RWPE2 (cell line): ENCODE data around the gene TERT.

Experiments used
- ATAC-seq: fragments of 200-7000 bp; cut with Tn5 transposase; 3 replicates; pipeline ENCODE4 v1.9.1; 2021; ENCODE audit warnings: low read depth
- DNase-seq: peaks from one replicate; pipeline ENCODE4 v3.0.0-alpha.2; 2020; ENCODE audit warnings: low spot score
- H3K27ac ChIP-seq: fragments of 450-650 bp; 2 replicates; pipeline ENCODE4 v1.5.1; 2017; ENCODE audit warnings: mild to moderate bottlenecking; ENCODE audit not compliant: poor library complexity, severe bottlenecking
- H3K27me3 ChIP-seq: fragments of 250-450 bp; sonication (Bioruptor Pico); 2 replicates; pipeline ENCODE4 v1.5.1; 2021; ENCODE audit warnings: mild to moderate bottlenecking, moderate library complexity; ENCODE audit not compliant: insufficient read depth, poor library complexity, severe bottlenecking
- H3K36me3 ChIP-seq: fragments of 250-450 bp; sonication (Bioruptor Pico); 2 replicates; pipeline ENCODE4 v1.5.1; 2020; ENCODE audit warnings: low read depth, mild to moderate bottlenecking, moderate library complexity
- H3K4me1 ChIP-seq: fragments of 250-450 bp; sonication (Bioruptor Pico); 2 replicates; pipeline ENCODE4 v1.5.1; 2021; ENCODE audit warnings: mild to moderate bottlenecking, moderate library complexity; ENCODE audit not compliant: insufficient read depth, poor library complexity, severe bottlenecking
- H3K4me3 ChIP-seq: fragments of 250-450 bp; sonication (Bioruptor Pico); 2 replicates; pipeline ENCODE4 v1.5.1; 2021; ENCODE audit warnings: mild to moderate bottlenecking, moderate library complexity; ENCODE audit not compliant: severe bottlenecking
- H3K9me3 ChIP-seq: fragments of 250-450 bp; sonication (Bioruptor Pico); 2 replicates; pipeline ENCODE4 v1.5.1; 2021; ENCODE audit warnings: mild to moderate bottlenecking, moderate library complexity; ENCODE audit not compliant: severe bottlenecking
- TF ChIP-seq, protein P1 (sequence below): fragments of 450-650 bp; IDR thresholded peaks from one replicate; pipeline ENCODE4 v1.5.1; 2017; ENCODE audit warnings: mild to moderate bottlenecking, moderate library complexity; ENCODE audit not compliant: poor library complexity, severe bottlenecking

The TERT gene

GRCh38 chr5:1213508-1214162 is 81.2 kb downstream of the TERT start:
- no peak overlapping the region for H3K27ac ChIP-seq
- ATAC-seq (no peak), DNase-seq (peak; percentile 71)
- H3K9me3 ChIP-seq, result no peaks in the 10 kb centered on the region
- no peaks in the 10 kb centered on the region for H3K4me1 ChIP-seq
- H3K27me3 ChIP-seq, result no peaks in the 10 kb centered on the region
- TF ChIP-seq, protein P1, sequence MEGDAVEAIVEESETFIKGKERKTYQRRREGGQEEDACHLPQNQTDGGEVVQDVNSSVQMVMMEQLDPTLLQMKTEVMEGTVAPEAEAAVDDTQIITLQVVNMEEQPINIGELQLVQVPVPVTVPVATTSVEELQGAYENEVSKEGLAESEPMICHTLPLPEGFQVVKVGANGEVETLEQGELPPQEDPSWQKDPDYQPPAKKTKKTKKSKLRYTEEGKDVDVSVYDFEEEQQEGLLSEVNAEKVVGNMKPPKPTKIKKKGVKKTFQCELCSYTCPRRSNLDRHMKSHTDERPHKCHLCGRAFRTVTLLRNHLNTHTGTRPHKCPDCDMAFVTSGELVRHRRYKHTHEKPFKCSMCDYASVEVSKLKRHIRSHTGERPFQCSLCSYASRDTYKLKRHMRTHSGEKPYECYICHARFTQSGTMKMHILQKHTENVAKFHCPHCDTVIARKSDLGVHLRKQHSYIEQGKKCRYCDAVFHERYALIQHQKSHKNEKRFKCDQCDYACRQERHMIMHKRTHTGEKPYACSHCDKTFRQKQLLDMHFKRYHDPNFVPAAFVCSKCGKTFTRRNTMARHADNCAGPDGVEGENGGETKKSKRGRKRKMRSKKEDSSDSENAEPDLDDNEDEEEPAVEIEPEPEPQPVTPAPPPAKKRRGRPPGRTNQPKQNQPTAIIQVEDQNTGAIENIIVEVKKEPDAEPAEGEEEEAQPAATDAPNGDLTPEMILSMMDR, result no peak
- H3K36me3 ChIP-seq, result no peaks in the 10 kb centered on the region
- no peak overlapping the region for H3K4me3 ChIP-seq

DNA sequence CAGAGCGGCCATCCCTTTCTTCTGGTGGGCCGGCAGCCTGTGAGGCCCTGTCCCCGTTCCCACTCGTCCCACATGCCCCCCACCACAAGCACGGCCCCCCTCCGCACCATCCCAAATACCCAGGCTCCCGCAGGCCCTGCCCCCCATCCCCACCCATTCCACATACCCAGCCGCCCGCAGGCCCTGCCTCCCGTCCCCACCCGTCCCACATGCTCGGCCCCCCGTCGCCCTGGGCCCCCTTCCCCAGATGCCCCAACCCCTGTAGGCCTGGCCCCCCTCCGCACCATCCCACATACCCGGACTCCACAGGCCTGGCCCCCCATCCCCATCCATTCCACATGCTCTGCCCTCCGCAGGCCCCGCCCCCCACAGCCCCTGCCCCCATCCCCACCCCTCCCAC is 82.0 kb downstream of the TERT start:
- TF ChIP-seq, protein P1, result no peak
- no peaks in the 10 kb centered on the region for H3K27me3 ChIP-seq
- H3K9me3 ChIP-seq, result no peaks in the 10 kb centered on the region
- H3K27ac ChIP-seq, result no peak overlapping the region
- H3K4me1 ChIP-seq, result no peaks in the 10 kb centered on the region
- ATAC-seq (no peak), DNase-seq (peak; percentile 66)
- H3K4me3 ChIP-seq, result no peak overlapping the region
- H3K36me3 ChIP-seq, result no peaks in the 10 kb centered on the region

GRCh38 chr5:1212271-1212670 is 82.6 kb downstream of the TERT start:
- Histone ChIP-seq H3K4me3 (no peak overlapping the region), H3K36me3 (no peaks in the 10 kb centered on the region), H3K27me3 (no peaks in the 10 kb centered on the region), H3K4me1 (no peaks in the 10 kb centered on the region), H3K27ac (no peak overlapping the region), H3K9me3 (no peaks in the 10 kb centered on the region)
- ATAC-seq, result no peak
- DNase-seq, result peak; percentile 68
- TF ChIP-seq, protein P1, result no peak

GRCh38 chr5:1211701-1212100 is 83.2 kb downstream of the TERT start:
- Histone ChIP-seq H3K27me3 (no peaks in the 10 kb centered on the region), H3K36me3 (no peaks in the 10 kb centered on the region), H3K4me3 (no peak overlapping the region), H3K27ac (no peak overlapping the region), H3K4me1 (no peaks in the 10 kb centered on the region), H3K9me3 (no peaks in the 10 kb centered on the region)
- DNase-seq (peak; percentile 19), ATAC-seq (no peak)
- TF ChIP-seq, protein P1, result no peak

DNA sequence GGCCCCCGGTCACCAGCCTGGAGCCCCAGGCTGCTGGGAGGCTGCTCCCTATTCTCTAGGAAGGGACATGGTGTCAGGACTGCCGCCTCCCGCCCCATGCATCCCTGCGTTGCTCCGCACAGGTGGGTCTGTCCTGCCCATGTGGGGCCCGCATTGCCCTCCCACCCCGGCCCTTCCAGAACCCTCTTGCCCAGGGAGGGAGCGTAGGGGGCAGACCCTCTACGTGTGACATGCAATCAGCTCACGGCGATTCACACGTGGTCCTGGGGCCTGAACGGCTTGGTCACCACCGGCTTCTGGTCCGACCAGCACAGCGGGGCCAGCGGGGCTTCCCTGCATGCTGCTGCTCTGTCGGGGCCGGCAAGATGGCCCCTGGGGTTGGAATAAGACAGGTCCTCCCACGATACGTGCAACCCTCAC is 84.0 kb downstream of the TERT start:
- Histone ChIP-seq H3K36me3 (no peaks in the 10 kb centered on the region), H3K4me1 (no peaks in the 10 kb centered on the region), H3K27me3 (peaks cover 5% of the 10 kb centered on the region), H3K27ac (no peak overlapping the region), H3K4me3 (no peak overlapping the region), H3K9me3 (no peaks in the 10 kb centered on the region)
- TF ChIP-seq, protein P1, result no peak
- ATAC-seq, result no peak
- peak; percentile 69 for DNase-seq
